Stimulated activated CD8-positive, alpha-beta memory T cell treated with anti-CD3 and anti-CD28 coated beads, Interleukin-7, amount 100 ng/mL, for 4 hours (primary cell): Measurements from ENCODE around the gene MYO1B.

Experiments
- DNase-seq, 2 donors: peaks; one replicate each; pipeline ENCODE4 v3.0.0-alpha.2; 2020; ENCODE audit warnings: low read depth in 2 of 2

The MYO1B gene

DNA sequence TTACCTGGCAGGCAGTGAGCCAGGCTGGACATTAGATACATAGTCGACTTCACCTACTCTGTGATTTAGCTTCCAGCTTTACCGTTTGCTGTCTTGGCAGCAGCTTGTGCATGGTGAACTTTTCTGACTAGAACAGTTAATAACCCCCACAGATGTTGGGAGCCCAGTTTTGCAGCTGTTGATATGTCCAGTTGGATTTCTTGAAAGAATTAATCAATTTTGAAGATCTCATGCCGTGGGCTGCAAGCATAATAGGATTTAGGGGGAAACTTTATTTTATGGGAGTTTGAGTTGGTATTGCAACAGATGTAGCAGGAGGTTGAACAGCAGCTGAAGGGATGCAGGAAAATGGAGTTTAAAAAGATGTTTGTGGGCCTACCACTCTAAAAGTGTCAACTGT is 13.8 kb downstream of the MYO1B start:
- DNase-seq, result no peak

DNA sequence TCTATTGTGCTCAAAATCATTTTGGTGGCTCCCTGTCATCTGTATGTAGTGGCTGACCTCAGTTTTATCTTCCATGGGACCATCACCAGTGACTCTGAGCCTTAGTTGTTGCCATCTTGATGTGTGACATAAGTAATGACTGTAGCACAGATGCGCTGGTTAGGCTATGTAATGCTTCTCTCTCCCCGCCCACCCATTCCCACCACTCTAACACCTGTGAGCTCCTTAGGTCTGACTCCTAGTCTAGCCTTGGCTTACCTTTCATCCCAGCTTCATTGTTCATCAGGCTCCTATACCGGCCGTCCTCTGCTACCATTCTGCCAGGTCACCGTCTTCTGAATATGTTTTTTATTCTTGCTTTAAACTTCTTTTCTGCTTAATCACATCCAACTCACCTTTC is 17.2 kb downstream of the MYO1B start:
- no peak for DNase-seq

DNA sequence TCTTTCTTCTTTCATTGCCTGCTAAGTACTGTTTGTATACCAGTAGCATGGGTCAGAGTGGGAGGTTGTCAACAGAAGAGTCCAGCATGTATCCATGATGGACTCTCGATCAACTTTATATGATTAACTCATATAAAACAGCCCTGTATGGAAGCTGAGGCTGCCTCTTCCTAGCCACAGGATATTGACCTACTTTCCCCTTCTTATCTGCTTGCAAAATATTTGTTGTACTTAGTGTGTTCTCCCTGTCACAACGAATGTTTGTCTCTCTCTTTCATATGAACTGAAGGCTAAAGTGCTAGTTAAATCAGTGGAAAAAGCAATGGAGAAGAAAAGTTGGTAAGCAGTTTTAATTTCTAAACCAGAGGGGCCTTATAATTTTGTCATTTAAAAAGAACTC is 17.8 kb downstream of the MYO1B start:
- DNase-seq, result no peak

DNA sequence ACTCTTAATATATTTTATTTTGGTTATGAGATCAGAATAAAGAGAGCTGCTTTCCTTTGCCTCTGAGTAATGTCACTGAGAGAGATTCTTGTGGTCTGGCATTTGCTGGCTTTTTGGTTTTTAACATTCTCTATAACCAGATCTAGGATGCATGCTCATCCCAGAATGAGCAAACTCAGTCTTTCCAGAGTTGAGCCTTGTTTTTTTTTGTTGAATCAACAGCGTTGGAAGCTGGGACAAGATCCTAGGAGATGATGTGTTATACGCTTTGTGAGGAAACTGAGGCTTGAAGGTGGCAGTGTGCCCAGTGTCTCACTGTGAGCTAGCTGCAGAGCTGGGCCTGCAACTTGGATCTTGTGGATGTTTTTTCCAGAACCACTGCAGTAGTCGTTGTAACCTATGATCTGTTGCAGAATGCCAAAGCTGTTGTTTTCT is 19.5 kb downstream of the MYO1B start:
- no peak for DNase-seq

DNA sequence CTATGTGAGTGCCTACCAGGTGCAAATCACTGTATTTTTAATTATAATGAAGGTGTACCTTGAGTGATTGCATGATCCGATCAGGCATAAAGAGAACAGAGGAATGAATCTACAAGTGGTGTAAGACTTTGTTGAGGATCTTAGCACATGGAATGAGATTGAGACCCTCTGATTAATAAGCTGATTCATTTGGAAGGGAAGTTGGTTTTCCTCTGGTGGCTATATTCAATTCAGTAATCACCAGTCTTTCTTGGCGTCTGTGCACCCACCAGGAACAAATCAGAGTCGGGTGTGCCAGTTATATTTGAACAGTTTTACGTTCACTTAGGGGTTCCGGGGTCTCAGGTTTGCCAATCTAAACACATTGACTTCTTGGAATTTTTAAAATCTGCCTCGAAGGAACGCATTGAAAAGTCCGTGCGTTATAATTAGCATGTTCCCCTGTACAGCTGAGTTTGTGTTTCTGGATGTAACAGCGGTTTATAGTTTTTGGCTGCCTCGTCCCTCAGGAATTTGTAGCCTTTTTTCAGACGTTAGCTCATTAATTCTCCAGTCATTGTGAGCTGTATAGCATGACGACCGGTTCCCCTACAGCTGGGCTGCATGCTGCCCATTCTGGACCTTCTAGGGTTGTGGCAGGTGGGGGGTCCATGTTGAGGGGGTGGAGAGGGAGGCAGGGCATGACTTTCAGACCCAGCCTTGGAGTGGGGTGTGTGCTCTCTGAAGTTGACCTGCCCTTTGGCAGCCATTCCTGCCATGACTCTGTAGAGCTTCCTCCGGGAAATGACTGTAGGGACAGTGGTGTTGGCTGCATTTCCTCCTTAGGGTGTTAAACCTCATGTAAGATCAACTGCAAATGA is 20.3 kb downstream of the MYO1B start:
- no peak for DNase-seq

DNA sequence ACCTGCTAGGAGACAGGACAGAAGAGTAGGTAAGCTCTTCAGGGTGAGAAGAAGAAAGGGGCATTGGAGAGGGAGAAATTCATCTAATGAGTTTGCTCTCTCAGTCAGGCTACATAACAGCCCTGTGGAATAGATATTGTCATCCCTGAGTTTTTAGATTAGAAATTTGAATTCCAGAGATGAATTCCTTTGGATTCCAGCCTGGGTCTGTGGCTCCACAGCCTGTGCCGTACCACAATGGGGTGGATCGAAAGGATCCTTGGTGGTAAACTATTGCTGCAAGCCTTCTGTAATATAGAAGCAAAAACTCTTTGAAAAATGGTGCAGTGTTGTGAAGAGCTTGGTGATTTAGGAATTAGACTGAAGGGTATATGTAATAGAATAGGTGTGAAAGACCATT is 21.0 kb downstream of the MYO1B start:
- DNase-seq, result no peak

DNA sequence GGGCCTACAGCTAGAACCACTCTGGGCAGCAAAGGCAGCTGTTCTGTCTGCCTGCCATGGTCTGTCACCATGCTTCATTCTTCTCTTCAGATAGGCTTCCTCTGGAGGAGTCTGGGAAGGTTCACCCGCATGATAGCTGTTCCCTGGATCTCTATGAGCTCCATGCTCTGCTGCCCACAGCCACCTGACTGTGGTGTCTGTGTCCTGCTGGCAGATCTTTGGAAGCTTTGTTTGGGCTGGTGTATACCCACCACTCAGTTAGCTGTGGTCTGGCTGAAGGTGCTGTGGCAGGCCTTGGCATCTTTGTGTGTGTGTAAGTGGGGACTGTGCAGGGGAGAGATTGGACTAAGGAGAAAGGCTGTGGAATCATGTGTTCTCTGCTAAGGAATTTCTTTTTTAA is 23.4 kb downstream of the MYO1B start:
- no peak for DNase-seq

DNA sequence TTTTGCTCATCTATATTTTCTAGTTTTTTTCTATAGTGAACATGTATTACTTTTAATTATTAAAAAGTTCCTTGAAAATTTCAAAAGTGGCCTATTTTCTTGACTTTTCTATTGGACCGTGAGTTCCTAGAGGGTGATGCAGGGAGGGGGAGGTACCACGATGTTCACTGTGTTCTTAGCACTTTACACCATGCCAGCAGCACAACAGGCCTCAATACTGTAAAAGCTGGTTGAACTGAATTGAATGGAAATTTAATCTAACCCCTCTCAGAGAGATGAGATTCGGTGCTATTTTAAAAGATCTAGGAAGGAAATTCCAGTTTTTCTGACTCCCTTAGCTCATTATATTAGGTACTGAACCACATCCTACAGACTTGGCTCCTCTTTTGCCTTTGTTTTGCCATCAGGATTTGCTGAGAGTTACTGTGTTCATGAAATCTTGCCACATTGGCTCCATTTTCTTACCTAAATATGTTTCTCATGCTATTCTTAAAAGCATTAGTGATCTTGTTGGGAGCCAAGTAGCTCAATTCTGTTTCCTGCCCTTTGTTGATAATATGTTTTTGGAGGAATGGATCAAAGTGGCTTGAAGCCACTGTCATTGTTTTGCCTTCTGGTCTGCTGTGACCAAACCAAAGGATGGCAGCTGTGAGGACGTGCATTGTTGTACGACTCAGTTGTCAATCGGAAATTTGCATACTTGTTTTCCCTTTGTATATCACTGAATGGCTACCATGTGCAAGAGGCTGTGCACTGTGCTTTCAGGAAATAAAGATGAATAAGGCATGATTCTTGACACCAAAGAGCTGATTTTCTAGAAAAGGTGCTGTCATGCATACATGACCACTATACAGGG is 25.3 kb downstream of the MYO1B start:
- no peak for DNase-seq

DNA sequence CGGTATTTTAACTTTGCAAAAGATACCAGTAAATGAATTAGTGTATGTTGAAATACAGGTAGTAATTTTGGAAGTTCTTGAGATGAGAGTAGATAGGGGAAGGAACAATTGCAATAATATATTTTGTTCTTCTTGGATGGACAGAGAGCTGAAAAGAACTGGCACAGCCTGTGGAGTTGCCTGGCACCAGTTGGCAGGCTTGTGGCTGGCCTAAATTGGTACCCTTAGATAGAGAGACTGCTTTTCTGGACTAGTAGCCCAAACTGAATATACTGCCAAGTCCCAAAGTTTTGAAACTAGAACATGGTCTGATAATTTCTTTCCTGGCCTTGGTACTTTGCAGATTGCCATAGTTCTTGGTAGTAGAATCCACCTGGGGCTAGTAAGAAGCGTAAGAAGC is 26.9 kb downstream of the MYO1B start:
- DNase-seq, result no peak

DNA sequence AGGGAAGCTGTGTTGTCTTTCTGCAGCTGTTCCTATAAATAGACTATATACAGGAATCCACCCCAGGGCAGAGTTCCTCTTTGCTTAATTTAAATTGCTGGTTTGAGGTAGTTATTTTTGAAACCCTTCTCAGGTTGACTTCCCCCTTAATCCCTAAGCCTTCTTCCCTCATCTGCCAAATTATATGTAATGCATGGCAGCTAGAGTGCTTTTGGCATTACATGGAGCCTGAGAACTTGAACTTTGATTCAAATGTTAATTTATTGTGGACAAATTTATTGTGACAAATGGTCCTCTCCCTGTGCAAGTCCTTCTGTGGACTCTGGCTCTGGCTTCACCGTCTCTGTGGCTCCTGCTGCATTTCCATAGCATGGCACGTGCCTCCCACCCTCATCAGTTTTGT is 29.2 kb downstream of the MYO1B start:
- no peak for DNase-seq

DNA sequence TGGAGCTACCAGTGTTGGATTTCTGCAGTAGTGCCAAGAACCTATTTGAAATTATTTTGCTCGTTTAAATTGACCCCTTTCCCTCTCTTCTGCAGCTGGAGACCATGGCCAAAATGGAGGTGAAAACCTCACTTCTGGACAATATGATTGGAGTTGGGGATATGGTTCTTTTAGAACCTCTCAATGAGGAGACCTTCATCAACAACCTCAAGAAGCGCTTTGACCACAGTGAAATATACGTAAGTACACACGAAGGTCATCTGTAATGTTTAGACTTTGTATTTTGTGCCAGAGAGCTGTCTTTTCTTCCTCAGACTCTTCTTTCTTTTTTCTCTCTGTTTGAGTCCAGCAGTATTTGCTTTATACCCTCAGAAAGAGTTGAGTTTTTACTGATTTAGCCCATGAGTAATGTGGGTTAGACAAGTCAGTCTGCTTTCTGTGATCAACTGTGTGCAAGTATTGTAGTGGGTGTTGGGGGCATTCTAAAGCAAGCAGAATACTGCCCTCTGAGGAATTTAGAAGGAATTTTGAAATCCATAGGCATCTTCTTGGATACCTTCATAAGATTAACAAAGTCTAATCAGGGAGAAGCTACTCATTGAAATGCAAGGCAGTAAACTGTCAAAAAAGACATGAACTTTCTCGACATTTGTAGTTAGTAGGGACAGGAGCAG is 31.7 kb downstream of the MYO1B start:
- no peak for DNase-seq

DNA sequence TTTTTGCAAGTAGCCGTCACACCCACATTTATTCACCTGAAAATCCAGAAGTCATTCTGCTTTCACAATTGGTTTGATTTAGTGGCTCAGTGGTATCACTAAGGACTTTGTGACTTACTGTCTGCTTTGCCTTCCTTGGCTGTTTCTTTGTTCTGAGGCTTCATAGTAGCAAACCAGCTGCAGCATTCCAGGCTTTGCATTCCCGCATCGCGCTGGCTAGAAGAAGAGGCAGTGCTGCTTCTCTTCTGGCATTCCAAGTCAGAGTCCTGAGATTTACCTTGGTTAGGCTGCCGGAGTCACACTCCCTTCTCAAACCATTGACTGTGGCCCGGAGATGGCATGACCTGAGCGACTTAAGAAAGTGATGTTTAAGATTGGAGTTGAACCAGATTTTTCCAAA is 35.1 kb downstream of the MYO1B start:
- no peak for DNase-seq

DNA sequence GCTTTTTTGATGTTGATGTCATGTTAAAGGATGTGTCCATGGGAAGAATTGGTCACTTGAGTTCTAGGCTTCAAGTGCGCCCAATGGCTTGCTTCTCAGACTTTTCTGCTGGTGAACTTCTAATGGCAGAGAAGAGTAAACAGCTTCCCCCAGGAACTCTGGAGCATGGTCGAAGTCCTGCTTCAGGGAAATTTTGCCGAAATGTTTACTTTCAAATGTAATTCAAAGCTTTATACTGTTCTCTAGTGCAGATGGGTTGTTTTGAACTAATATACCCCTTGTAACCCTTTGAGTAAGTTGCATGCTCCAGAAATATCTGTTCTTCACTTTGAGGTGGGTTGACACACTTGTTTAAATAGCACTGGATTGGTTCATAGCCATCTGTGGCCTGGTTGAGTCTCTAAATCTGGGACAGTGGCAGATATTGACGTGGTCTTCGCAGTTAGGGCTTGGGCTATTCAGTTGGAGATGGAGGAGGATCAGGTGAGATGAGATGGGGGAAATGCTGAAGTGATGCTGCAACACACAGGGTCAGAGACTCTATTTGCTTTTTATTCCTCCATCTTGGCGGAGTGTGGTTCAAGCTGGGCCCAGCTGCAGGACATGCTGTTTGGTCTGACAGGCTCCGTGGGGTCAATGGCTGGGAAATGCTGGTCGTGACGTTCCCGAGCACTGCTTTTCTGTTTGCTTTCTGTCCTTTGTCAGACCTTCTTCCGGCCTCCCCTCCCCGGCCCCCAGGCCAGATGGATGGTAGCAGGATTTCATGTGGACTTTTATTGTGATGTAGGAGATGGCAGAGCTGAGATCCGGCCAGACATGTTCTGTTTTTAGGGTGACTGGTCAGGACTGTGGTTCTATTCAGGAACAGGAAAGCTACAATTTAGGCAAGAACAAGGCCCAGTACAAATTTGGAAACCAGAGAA is 35.9 kb downstream of the MYO1B start:
- DNase-seq, result no peak

DNA sequence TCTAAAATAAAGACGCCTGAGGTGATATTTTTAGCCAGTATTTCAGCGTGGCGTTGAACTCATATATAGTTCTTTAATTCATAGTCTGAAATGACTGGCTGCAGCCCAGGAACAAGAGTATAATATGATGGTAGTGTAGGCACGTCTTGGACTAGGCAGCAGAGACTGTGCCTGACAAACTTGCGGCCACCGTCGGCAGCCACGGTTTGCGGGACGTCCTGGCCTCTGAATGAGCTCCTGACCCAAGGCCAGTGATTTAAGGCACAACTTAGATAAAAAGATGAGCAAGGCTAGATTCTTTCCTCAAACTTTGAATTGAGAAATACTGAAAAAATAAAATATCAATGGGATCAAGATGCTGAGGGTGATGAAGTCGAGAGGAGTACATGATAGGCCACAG is 40.0 kb downstream of the MYO1B start:
- DNase-seq, result no peak

DNA sequence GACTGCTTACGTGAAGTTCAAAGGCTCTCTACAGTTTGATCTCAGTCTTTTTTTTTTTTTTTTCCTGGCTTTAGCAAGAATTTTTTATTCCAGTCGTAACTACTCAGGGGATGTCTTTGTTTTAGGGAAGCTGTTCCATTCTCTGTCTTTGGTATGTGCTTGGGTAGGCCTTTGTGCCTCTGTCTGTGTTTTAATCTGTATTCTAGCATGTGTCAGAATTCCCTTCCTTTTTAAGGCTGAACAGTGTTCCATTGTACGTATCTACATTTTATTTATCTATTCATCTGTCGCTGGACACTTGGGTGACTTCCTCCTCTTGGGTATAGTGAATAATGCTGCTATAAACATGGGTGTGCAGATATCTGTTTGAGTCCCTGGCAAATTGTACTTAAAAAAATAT is 42.6 kb downstream of the MYO1B start:
- DNase-seq, result no peak

DNA sequence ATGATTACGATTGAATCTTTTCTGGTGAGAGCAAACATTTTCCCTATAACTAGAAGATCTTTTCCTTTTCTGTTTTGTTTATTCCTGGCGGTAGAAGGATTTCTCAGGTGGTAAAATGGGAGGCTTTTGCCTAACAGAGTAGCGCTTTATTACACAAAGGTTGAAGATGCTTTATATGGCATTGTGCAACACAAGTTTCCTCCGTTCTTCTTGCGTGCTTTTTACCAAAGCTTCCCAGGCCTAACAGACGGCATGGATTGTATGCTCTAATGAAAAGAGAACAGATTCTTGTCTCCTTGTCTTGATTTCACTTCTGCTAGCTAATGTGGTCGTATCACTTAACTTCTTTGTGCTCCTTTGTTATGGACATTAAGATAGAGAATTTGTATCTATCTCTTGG is 43.8 kb downstream of the MYO1B start:
- DNase-seq, result no peak

DNA sequence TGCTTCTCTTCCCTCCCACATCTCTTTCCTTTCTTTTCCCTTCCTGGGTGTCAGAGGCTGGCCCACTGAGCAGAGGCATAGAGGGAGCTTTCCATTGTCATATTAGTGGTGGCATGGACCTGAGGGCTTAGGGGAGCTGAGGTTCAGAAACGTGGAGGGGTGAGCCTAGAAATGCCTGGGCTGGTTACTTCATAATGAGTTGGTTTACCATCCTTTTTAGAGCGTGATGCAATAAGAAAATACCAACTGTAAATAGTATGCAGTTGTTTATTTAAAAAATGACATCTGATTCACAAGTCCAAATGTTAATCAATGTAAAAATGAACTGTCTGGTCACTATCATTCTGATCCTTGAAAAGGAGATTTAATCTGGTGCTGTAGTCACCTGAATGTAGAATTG is 46.3 kb downstream of the MYO1B start:
- DNase-seq, result no peak

DNA sequence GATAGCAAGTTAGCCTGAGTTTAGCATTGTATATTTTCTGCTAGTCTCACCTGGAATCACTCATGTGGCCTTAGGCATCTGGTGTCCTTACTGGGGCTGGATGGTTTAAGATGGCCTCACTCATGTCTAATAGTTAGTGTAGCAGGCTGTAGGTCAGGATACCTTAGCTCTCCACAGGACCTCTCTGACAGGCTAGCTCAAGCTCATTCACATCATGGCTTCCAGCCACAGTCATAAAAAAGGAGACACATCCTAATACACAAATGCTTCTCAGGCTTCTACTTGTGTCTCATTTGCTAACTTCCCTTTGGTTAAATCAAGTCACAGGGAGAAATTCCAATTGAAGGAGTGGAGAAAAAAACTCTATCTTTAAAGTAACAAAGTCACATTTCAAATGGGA is 47.7 kb downstream of the MYO1B start:
- DNase-seq, result no peak

DNA sequence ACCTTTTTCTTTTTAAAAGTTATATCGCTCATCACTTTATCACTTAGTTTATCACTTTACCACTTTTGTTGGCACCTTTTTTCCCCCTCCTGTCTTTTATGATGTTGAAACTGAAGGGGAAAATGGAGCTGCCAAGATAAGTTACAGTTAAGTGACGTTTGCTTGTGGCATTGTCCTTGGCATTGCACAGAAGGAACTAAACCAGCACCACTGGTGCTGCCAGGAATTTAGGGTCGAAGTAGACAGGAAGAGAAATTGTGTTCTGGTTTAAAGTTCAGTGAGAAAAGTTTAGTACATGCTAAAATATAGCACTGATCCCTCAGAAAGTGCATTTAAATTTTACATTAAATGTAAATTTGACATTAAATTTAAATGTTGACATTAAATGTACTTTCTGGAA is 49.9 kb downstream of the MYO1B start:
- no peak for DNase-seq

DNA sequence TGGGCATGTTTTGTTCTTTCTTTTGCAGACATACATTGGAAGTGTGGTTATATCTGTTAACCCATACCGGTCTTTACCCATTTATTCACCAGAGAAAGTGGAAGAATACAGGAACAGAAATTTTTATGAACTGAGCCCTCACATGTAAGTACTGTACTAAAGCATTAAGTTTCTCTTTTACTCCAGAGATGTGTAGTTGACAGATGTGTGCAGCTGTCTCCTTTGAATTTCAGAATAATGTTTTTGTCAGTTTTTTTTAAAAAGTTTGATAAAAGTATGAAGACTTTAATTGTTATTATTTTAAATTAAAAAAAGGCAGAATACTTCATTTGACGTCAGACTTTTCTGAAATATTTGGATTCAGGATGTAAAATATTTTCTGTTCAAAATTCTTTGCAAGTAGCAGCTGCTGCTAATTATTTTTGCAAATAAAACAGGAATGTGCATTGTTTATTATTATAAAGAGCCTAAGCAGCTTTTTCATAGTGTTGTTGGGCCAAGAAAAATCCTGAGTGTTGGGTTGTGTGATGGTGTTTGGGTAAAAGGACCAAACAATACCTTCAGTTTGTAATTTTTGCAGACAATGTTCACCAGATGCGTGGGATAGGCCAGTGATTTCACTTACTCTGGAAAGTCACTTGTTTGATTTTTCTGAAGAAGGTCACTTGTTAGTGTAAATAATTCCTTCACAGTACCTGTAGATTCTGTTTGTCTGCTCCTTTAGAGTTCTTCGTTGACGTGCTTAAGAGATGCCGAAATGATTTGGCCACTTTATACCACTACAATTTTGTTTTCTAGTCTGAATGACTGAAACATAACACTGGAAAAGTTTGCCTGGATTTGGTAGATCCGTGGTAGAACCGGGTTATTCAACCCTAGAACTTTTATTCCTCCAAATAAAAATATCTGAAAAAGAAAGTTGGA is 51.1 kb downstream of the MYO1B start:
- no peak for DNase-seq
